Measurements from ENCODE around the gene KCMF1.

The KCMF1 gene

GRCh38 chr2:84956334-84957297 is 14.3 kb upstream of the KCMF1 start:
- no peak for DNase-seq

GRCh38 chr2:84957771-84958134 is 13.2 kb upstream of the KCMF1 start:
- DNase-seq: no peak

- no peak for DNase-seq
Observed at GRCh38 chr2:84958135-84959059, 12.6 kb upstream of the KCMF1 start.

GRCh38 chr2:84959095-84959565 is 11.8 kb upstream of the KCMF1 start:
- no peak for DNase-seq

- no peak for DNase-seq
Observed at GRCh38 chr2:84959566-84960506, 11.1 kb upstream of the KCMF1 start.

GRCh38 chr2:84962917-84963316 is 8.0 kb upstream of the KCMF1 start:
- no peak for DNase-seq

- DNase-seq: no peak
Observed at GRCh38 chr2:84963323-84963691, 7.7 kb upstream of the KCMF1 start.

GRCh38 chr2:84963692-84964405 is 7.1 kb upstream of the KCMF1 start:
- no peak for DNase-seq

- DNase-seq: no peak
Observed at GRCh38 chr2:84964406-84965191, 6.4 kb upstream of the KCMF1 start.

- no peak for DNase-seq
Observed at GRCh38 chr2:84965192-84965516, 5.8 kb upstream of the KCMF1 start.

- DNase-seq: no peak
Observed at GRCh38 chr2:84965827-84966226, 5.1 kb upstream of the KCMF1 start.

GRCh38 chr2:84966731-84967130 is 4.2 kb upstream of the KCMF1 start:
- DNase-seq: no peak

- DNase-seq: peak in 1 of 14 donors; percentile 40
Observed at GRCh38 chr2:84969511-84970209, 1.3 kb upstream of the KCMF1 start.

- peak in 13 of 14 donors; percentile 5 to 81 (median 45) for DNase-seq
Observed at GRCh38 chr2:84970210-84970867, 622 bp upstream of the KCMF1 start.

GRCh38 chr2:84971510-84972206 is 697 bp downstream of the KCMF1 start:
- peak in 12 of 14 donors; percentile 15 to 81 (median 54) for DNase-seq

GRCh38 chr2:84972207-84972783 is 1.3 kb downstream of the KCMF1 start:
- no peak for DNase-seq

GRCh38 chr2:84972932-84973331 is 2.0 kb downstream of the KCMF1 start:
- no peak for DNase-seq

GRCh38 chr2:84980263-84980983 is 9.5 kb downstream of the KCMF1 start:
- DNase-seq: no peak
